PFSK-1 (cell line): ENCODE measurements around the gene OR9A2.

Source experiments
- POLR2AphosphoS5 ChIP-seq: IDR thresholded peaks from 2 replicates; pipeline ENCODE4 v1.6.1; 2012; ENCODE audit warnings: low read depth, mild to moderate bottlenecking, control low read depth, low read length, moderate library complexity
- SIN3A ChIP-seq: IDR thresholded peaks from 2 replicates; pipeline ENCODE4 v1.6.1; 2012; ENCODE audit warnings: mild to moderate bottlenecking, low read length, moderate library complexity, borderline replicate concordance; ENCODE audit not compliant: insufficient read depth
- TAF1 ChIP-seq: IDR thresholded peaks from 2 replicates; pipeline ENCODE4 v1.6.1; 2012; ENCODE audit warnings: low read length, control low read depth, borderline replicate concordance; ENCODE audit not compliant: insufficient read depth
- TF ChIP-seq, protein P1 (sequence below), 2 experiments: IDR thresholded peaks; 2 replicates each; pipeline versions ENCODE4 v1.6.1 to v1.8.0; 2011 to 2012; ENCODE audit warnings: low read depth in 2 of 2, low read length in 2 of 2, control low read depth in 1 of 2, inconsistent platforms in 1 of 2, mild to moderate bottlenecking in 1 of 2, moderate library complexity in 1 of 2; ENCODE audit not compliant: insufficient read depth in 1 of 2

DNA sequence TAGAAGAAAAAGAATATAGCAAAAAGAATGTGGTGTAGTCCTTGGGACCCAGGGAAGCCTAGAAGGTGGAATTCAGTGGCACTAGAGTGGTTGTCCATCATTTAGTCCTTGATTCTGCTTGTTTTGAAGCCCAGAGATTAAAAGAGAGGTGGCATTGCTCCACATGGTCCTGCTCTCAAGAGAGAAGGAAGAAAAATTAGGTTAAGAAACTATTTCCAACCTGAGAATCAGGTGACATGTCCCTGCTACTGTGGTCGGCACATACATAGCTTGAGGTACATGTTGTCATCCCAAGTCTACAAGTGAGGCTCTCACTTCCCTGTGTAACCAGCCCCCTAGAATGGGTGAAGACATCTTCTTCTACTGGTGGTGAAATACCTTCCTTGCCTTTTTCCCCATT is at the start of gene OR9A2:
- TF ChIP-seq POLR2AphosphoS5 (no peak), TAF1 (no peak), SIN3A (no peak)
- TF ChIP-seq, protein P1, sequence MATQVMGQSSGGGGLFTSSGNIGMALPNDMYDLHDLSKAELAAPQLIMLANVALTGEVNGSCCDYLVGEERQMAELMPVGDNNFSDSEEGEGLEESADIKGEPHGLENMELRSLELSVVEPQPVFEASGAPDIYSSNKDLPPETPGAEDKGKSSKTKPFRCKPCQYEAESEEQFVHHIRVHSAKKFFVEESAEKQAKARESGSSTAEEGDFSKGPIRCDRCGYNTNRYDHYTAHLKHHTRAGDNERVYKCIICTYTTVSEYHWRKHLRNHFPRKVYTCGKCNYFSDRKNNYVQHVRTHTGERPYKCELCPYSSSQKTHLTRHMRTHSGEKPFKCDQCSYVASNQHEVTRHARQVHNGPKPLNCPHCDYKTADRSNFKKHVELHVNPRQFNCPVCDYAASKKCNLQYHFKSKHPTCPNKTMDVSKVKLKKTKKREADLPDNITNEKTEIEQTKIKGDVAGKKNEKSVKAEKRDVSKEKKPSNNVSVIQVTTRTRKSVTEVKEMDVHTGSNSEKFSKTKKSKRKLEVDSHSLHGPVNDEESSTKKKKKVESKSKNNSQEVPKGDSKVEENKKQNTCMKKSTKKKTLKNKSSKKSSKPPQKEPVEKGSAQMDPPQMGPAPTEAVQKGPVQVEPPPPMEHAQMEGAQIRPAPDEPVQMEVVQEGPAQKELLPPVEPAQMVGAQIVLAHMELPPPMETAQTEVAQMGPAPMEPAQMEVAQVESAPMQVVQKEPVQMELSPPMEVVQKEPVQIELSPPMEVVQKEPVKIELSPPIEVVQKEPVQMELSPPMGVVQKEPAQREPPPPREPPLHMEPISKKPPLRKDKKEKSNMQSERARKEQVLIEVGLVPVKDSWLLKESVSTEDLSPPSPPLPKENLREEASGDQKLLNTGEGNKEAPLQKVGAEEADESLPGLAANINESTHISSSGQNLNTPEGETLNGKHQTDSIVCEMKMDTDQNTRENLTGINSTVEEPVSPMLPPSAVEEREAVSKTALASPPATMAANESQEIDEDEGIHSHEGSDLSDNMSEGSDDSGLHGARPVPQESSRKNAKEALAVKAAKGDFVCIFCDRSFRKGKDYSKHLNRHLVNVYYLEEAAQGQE (IDR thresholded peaks at IDR 0.05; ENCODE audit: insufficient read depth in 1 of 2, low read depth in 2 of 2, low read length in 2 of 2), result no peak
